HepG2 (cell line): ENCODE measurements around the gene JAG1. TPM values are rescaled to one million over a fixed set of nuclear protein-coding genes. Genes with fewer than 3 reads are reported as not detected.
A peak's percentile ranks its signal among the peaks of the same experiment; 100 is the strongest.

ENCODE experiments used
- CEBPB ChIP-seq: IDR thresholded peaks from 2 replicates; pipeline ENCODE4 v1.6.1; 2011; ENCODE audit warnings: low read depth, low read length, improper control_type of control experiment, borderline replicate concordance
- DNMT3B ChIP-seq: conservative IDR thresholded peaks from 2 replicates; pipeline ENCODE4 v1.6.1; 2016; ENCODE audit warnings: missing biosample characterization, control low read depth
- GATA4 ChIP-seq: sonication (generic); IDR thresholded peaks from 2 replicates; pipeline ENCODE4 v1.6.1; 2016; ENCODE audit warnings: antibody characterized with exemption, low read depth, borderline replicate concordance
- MLLT10 ChIP-seq: sonication (generic); formaldehyde crosslinking; IDR thresholded peaks from 2 replicates; pipeline ENCODE4 v1.4.0; 2020; ENCODE audit warnings: missing genetic modification reagents
- MLX ChIP-seq: IDR thresholded peaks from 2 replicates; pipeline ENCODE4 v1.6.1; 2016
- MNT ChIP-seq: fragments of 450-650 bp; IDR thresholded peaks from 2 replicates; pipeline ENCODE4 v1.6.1; 2016
- PATZ1 ChIP-seq: sonication (generic); formaldehyde crosslinking; IDR thresholded peaks from 2 replicates; pipeline ENCODE4 v1.4.0; 2020; ENCODE audit warnings: missing genetic modification reagents
- POLR2AphosphoS2 ChIP-seq: IDR thresholded peaks from 2 replicates; pipeline ENCODE4 v1.6.1; 2011; ENCODE audit warnings: low read depth, low read length, improper control_type of control experiment
- PRMT3 ChIP-seq: sonication (generic); formaldehyde crosslinking; IDR thresholded peaks from 2 replicates; pipeline ENCODE4 v1.8.1; 2022; ENCODE audit warnings: low read depth, mild to moderate bottlenecking, moderate library complexity, missing genetic modification reagents, borderline replicate concordance
- REST ChIP-seq, 2 experiments: IDR thresholded peaks; 2 replicates each; pipeline ENCODE4 v1.6.1; 2011 to 2012; ENCODE audit warnings: low read length in 2 of 2, borderline replicate concordance in 1 of 2, low read depth in 1 of 2, mild to moderate bottlenecking in 1 of 2, moderate library complexity in 1 of 2
- ZBTB39 ChIP-seq: sonication (generic); formaldehyde crosslinking; IDR thresholded peaks from 2 replicates; pipeline ENCODE4 v1.5.0; 2020; ENCODE audit warnings: missing genetic modification reagents
- ZNF317 ChIP-seq: sonication (generic); formaldehyde crosslinking; IDR thresholded peaks from 2 replicates; pipeline ENCODE4 v1.5.0; 2020; ENCODE audit warnings: mild to moderate bottlenecking, missing genetic modification reagents
- ZNF543 ChIP-seq: sonication (generic); formaldehyde crosslinking; IDR thresholded peaks from 2 replicates; pipeline ENCODE4 v1.4.0; 2020; ENCODE audit warnings: mild to moderate bottlenecking, missing genetic modification reagents
- ZNF569 ChIP-seq: sonication (generic); formaldehyde crosslinking; IDR thresholded peaks from 2 replicates; pipeline ENCODE4 v1.5.0; 2020; ENCODE audit warnings: mild to moderate bottlenecking, missing genetic modification reagents, moderate library complexity, borderline replicate concordance
- ZNF703 ChIP-seq: sonication (generic); formaldehyde crosslinking; IDR thresholded peaks from 2 replicates; pipeline ENCODE4 v1.5.1; 2020; ENCODE audit warnings: missing genetic modification reagents, mild to moderate bottlenecking, moderate library complexity, borderline replicate concordance
- ZNF891 ChIP-seq: sonication (generic); formaldehyde crosslinking; IDR thresholded peaks from 2 replicates; pipeline ENCODE4 v1.5.0; 2020; ENCODE audit warnings: mild to moderate bottlenecking, missing genetic modification reagents
- polyA plus RNA-seq, 8 experiments: library from polyadenylated mRNA; depleted of rRNA in 3 of 8; stranded (reverse) in 7 of 8; unstranded in 1 of 8; fragments of >200 nt; fragmentation: Illumina TruSeq in 4 of 8; extraction: Trizol in 4 of 8; gene quantifications; 2 replicates each; pipeline versions ENCODE4 v1.2.1 to v1.2.3, GENCODE V29; 2011 to 2016; ENCODE audit warnings: low read depth in 4 of 8, missing spikeins in 1 of 8, mixed read lengths in 1 of 8; ENCODE audit not compliant: insufficient read depth in 1 of 8
- total RNA-seq, 5 experiments: library from RNA; depleted of rRNA; stranded (reverse); fragments of >200 nt; fragmentation: Illumina TruSeq; extraction: Trizol; gene quantifications; 2 replicates each; pipeline ENCODE4 v1.2.3, GENCODE V29; 2016; ENCODE audit warnings: low read depth in 1 of 5

JAG1 gene
- total and polyA plus RNA-seq, 2 of the 13 experiments (the other 11 are each of a cell fraction or from before 2014, with no cell fraction given) = 47.1 to 56.3 TPM

- 0 out of 2 replicates have a peak, but pooled peaks have one; percentile 12 for TF ChIP-seq ZNF891 (CRISPR knock-in tag)
- TF ChIP-seq ZNF317 (CRISPR knock-in tag) = 0 out of 2 replicates have a peak, but pooled peaks have one; percentile 31
- 0 out of 2 replicates have a peak, but pooled peaks have one; percentile 12 for TF ChIP-seq PATZ1
- no peak for TF ChIP-seq MLX (CRISPR knock-in tag)
- TF ChIP-seq REST (IDR thresholded peaks at IDR 0.05; ENCODE audit: borderline replicate concordance in 1 of 2, low read depth in 1 of 2, low read length in 2 of 2) = 0 out of 4 replicates have a peak, but pooled peaks of 1 of the 2 experiments have one; percentile 18
- no peak for TF ChIP-seq ZNF703 (CRISPR knock-in tag)
- no peak for TF ChIP-seq ZNF543
- 0 out of 2 replicates have a peak, but pooled peaks have one; percentile 8 for TF ChIP-seq DNMT3B (CRISPR knock-in tag)
- TF ChIP-seq ZNF569 = no peak
- TF ChIP-seq CEBPB = 0 out of 2 replicates have a peak, but pooled peaks have one; percentile 25
- TF ChIP-seq ZBTB39 (CRISPR knock-in tag) = no peak
- TF ChIP-seq PRMT3 = 0 out of 2 replicates have a peak, but pooled peaks have one; percentile 36
- no peak for TF ChIP-seq MLLT10
- 0 out of 2 replicates have a peak, but pooled peaks have one; percentile 25 for TF ChIP-seq POLR2AphosphoS2
- TF ChIP-seq MNT = no peak
- no peak for TF ChIP-seq GATA4
Observed at GRCh38 chr20:10665791-10666190, 8.0 kb downstream of the JAG1 start (continued).
